HG03108 (cell line): ENCODE measurements around the gene GLIS1.

Source experiments
- ATAC-seq: cut with Tn5 transposase; IDR thresholded peaks from one replicate; pipeline ENCODE4 v1.9.1; 2021; ENCODE audit warnings: moderate library complexity; ENCODE audit not compliant: unreplicated experiment

Gene GLIS1

DNA sequence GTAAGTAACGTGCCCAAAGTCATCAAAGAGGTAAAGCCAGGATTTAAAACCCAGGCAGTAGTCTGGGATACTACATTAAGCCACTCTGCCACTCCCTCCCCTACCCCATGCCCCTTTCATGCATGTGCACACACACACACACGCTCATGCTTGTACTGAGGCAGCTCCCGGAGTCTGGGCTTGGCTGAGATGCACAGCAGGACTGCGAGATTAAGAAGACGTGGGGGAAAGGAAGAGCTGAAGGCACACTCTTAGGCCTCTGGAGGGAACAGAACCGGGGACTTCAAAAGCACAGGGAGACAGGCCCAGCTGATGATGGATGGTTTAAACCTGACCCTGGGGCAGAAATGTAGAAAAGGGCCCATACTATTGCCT is 98.3 kb downstream of the GLIS1 start:
- ATAC-seq: no peak

DNA sequence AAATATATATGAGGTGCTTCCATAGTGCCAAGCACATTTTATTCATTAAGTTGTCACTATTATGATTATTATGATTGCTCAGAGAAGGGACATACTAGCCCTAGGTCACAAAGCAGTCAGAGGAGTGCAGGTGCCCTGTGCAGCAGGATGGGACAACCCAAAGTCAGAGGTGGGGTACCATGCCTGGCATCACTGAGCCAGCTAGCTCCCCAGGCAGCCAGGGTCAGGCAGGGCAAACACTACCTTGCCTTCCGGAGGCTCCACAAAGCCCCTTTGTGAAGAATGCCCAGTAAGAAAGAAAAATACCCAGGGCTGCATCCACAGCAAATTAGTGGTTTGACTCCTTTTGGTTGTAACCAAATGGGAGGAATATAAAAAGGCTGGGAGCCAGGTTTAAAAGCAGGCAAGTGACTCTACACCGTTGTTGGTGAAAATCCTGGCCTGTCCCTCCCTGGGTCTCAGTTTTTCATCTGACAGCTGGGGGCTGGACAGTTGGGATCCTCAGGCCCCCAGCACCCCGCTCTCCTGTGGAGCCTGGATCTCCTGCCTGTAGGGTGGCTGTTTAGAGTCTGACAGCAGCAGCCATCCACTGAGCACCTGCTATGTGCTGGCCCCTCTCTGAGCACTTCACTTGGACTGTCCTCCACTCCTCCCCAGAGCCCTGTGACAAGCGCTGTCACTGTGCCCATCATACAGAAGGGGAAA is 98.8 kb downstream of the GLIS1 start:
- ATAC-seq: no peak

DNA sequence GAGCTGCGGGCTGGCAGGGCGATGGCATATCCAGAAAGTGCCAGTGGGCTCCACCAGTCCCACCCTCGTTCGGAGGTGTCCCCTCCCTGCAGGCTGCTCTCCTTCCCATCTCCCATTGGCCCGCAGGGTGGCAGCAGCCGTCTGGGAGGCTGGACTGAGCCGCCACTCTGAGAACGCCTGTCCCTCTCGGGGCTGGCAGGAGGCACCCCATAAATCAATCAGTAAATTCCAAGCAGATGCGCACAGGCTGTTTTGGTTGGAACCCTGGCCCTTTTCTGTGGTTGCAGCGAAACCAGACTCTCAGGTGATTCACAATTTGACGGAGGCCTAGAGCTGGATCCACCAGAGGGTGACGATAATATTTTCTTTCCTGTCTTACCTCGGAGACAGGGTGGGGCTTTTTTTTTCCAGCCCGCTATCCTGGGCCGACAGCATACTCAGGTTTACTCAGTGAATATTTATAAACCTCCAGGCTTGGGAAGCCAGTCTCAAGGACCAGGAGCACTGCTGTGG is 99.7 kb downstream of the GLIS1 start:
- no peak for ATAC-seq

DNA sequence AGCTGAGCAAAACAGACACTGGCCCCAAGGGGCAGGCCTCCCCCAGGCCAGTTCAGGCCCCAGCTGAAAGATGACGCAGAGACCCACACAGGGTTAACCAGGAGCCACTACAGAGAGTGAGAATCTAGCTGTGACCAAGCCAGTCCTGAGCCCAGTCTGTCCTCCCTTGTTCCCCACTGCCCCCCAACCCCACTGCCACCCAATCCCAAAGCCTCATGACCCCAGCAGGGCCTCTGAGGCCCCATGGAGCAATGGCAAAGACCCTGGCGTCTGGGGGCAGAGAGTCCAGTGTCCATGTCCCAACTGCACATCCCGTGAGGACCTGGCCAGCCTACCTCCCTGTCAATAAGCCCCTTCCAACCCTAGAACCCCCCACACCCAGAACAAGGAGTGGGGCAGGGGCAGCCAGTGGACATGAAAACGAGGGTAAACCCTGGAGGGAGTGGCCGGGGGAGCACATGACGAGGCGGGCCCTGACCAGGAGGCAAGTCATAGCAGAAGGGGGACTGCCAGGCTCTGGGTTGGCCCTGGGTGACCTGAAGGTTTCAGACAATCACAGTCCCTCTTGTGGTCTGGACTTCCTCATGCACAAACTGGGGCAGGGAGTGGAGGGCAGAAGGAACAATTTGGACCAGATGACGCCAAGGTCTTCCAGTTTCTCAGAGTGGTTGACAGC is 100.5 kb downstream of the GLIS1 start:
- no peak for ATAC-seq

DNA sequence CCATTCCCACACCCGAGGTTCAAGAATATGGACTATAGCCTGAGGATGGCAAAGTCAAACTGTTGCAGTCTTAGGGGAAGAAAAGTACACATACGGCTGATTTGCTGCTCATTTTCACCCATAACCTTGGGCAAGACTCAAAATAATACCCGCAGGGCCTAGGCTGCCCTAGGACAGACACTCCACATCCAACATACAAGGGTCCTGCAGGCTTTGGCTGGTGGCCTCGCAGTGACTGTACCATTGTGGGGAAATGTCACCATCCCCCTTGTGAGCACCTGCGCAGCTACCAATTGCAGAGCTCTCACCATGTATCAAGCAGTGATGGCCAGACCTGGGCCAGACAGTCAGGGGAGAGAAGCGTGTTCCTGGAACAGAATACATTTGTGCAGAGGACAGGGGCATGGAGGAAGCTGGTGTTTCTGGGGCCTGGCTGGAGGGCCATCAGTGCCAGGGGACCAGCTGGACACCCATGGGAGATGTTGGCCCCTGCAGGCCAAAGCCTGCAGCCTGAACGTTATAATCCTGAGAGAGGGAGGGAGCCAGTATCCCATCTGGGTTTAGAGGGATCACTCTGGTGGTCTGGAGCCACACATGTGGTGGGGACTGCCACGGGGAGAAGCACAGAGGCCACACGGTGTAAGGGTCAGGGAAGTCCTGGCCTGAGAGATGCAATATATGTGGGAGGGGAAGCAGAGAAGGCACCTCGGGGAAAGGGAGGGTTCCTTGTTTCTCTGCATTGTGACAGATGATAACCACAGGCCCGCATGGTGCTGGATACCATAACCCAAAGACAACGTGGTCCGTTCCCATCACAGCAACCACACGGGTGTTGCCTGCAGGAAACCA is 101.2 kb downstream of the GLIS1 start:
- no peak for ATAC-seq

DNA sequence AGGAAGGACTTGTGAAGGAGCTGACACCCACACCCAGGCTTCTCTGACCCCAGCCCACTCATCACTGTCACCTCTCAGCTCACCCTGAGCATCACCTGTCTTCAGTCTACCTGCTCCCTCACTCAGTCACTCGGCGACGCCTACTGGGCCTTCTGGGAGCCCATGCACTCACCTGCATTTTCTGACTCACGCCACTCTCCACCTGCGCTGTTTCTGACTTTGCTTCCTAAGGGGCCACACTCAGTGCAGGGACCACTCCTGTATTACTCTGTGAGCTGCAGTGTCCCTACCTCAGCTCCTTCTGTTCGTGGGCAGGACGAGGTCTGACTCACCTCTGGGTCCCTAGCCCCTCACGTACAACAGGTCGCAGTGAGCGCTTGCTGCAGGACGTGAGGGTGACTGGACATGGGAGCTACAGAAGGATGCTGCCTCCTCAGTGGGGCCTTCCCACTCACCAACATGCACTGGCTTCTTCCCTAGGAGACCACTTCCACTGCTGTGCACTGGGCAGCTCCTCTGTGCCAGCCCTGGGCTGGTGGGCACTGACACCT is 102.3 kb downstream of the GLIS1 start:
- ATAC-seq: no peak

DNA sequence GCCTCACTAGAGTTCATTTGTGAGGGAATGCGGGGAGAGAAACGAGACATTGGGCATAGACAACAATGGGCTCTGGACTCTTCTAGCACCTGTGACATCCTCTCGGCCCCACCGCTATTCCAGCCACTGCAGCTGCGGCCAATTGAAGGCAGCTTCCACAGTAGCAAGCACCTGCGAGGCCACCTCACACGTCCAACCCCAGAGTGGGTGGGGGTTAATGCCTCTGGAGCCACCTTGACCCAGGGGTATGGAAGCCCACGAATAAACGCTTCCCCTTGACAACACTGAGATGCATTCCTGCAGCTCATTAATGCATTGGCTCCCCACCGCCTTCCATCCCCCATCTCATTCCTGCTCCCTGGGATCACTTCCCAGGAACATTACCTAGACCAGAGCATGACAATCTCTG is 104.4 kb downstream of the GLIS1 start:
- ATAC-seq: no peak

DNA sequence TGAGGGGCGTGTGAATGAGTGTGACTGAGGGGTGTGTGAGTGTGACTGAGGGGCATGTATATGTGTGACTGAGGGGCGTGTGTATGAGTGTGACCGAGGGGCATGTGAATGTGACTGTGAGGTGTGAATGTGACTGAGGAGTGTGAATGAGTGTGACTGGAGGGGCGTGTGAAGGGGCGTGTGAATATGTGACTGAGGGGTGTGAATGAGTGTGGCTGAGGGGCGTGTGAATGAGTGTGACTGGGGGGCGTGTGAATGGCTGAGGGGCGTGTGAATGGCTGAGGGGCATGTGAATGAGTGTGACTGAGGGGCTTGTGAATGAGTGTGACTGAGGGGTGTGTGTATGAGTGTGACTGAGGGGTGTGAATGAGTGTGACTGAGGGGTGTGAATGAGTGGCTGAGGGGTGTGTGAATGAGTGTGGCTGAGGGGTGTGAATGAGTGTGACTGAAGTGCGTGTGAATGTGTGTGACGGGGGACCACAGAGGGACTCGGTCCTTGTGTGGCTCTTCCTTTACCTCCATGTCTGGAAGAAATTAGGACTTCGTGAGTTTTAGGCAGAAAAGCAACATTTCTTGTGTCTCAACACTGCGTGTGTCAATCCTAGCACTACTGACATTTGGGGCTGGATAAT is 105.8 kb downstream of the GLIS1 start:
- no peak for ATAC-seq

DNA sequence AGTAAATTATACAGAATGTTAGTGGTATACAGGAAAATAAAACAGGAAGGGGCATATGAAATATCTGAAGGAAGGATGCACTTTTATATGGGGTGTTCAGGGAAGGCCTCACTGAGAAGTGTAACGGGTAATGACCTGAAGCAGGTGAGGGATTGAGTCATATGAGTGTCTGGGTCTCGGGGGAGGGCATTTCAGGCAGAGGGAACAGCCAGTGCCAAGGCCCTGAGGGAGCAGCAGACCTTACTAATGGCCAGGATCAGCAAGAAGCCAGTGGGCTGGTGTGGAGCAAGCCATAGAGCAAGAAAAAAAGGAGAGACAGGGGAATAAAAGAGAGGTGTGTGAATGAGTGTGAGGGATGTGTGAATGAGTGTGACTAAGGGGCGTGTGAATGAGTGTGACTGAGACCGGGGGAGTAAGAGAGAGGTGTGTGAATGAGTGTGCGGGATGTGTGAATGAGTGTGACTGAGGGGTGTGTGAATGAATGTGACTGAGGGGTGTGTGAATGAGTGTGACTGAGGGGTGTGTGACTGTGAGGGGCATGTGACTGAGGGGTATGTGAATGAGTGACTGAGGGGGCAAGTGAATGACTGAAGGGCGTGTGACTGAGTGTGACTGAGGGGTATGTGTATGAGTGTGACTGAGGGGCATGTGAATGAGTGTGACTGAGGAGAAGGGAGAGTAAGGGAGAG is 107.2 kb downstream of the GLIS1 start:
- ATAC-seq: no peak

DNA sequence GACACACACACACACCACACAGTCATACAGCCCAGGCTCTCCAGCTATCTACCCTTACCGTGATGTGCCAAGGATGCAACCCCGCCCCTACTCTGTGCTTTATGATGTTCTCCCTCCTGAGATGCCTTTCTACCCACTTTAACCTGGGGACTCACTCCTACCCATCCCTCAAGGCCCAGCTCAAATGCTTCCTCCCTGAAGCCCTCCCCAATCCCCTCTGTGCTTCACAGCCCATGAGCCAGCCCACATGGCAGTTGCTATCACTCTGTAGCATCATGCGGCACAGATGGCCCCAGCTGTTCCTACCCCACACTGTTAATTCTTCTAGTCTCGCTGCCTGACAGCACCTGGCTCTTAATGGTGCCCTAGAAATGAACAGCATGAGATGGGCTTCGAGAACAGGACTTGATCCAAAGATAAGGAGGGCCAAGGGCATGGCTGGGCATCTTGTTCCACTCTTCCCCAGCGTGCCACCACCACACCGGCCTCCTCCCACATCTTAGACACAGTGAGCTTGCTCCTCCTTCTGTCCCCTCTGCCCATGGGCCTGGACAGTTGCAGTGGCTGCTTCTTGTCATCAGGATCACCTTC is 109.8 kb downstream of the GLIS1 start:
- ATAC-seq: no peak

DNA sequence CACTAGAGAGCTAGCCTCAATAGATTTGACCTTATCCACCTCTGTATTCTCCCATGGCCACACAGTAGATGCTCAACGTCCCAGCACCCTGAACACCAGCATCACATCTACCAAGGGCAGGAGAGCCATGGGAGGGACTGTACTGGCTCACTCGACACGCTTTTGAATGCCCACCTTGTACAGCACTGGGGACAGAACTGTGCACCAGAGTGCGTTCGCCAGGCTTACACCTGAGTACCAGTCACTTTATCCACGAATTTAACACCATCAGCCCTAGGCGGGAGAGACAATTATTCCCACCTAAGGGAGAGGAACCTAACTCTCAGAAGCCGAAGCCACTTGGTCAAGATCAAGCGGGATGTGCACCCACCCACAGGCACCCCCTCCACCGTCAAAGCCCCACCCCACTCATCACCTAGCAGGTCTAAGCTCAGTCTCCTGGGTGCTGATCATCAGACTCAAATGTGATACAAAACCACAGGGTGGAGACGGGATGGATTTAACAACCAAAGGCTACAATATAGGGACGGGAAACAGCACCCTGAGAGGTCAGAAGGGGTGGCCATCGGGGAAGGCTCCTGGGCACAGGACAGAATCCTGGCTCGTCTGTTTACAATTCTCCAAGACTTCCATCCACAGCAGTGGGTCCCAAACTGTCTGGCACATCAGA is 110.5 kb downstream of the GLIS1 start:
- no peak for ATAC-seq

DNA sequence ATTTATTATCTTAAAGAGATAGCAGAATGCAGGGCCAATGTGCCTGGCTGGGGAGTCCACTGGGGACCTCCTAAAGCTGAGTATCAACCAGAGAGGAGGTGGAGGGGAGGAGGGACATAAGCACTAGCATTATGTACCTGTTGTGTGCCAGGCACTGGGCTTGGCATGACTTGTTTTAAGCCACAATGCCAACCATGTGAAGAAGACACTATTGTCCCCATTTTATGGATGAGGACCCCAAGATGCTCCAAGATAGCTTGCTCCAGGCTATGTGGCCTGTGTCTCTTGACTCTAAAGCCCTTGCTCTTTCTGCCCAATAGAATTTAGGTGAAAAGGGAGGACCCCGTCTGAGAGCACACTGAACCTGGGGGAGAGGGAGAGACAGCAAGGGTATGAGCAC is 111.3 kb downstream of the GLIS1 start:
- ATAC-seq: no peak

DNA sequence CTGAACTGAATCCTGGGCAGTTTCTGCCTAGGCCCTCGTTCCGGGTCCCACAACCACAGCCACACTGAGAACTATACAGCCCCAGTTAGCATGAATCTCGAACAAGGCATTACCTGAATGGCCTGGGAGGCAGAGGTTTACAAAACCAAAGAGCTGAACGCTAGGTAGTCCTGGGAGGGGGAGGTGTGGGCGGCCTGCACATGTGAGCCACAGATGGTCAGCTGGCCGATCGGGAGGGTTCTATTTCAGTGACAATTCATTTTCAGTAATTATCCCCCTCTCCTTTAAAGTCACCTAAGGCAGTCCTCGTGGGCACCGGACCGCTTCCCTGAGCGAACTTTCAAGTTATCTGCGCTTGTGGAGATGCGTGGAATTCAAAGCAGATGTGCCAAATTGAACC is 111.9 kb downstream of the GLIS1 start:
- ATAC-seq: no peak

DNA sequence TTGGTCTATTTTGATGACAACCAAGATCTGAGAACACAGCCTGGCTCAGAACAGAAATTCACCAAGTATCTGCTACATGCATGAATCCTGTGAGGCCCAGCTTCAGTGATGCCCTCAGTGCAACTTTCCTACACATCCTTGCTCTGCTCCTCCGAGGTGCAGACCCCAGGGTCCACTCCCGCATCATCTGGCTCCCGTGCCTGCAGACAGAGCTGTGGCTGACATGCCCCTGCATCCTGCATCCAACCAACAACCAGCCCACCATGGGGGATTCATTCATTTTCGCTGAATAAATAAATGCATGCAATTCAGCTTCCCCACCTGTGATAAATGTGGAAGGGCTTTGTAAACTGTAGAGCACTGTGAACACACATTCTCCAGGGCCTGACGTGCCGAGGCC is 112.3 kb downstream of the GLIS1 start:
- no peak for ATAC-seq

DNA sequence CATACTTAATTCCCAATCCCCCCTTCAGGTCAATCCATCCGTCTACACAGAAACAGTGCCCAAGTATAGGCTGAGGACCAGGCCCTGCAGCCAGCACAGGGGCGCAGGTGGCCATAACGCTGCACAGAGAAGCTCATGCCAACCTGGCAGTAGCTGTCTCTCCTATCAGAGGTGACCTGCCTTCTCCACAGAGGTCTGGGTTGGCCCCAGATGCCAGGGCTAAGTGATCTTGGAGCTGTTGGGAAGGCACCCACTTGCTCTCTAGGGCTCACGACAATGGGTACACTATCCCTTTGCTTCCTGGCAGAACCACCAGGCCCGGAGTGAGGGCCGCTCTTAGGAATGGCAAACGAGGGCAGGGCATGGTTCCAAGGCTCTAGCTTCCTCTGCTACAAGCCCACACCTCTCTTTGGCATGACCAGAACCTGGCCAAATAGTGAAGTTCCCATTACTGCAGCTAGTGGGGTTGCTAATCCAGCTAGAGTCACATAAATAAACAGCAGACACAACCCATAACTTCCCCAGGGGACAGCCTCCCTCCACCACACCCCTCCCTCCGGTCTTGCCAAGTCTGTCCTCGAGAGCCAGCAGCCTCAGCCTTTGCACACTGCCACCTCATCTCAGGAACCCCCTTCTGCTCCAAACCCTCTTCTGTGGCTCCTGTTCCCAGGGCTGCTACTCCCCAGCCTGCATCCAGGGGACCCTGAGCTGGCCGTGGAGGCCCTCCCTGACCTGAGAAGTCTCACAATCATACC is 113.0 kb downstream of the GLIS1 start:
- no peak for ATAC-seq

DNA sequence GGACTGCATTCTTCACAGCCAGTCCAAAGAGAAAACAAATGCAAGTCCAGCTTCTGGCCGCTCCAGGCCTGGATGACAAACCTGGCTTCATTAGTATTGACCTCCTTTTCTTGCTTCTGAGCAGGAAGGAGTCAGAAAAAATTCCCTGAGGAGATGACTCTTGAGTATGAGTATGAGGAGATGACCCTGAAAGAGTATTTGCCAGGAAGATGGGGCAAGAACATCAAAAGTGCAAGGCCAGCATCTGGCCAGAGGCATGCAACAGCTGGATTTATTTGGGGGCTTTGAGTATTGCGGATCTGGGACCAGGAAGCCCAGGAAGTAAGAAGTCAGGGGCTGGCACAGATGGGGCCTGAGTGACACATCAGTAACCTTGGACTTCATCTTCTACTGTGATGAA is 113.9 kb downstream of the GLIS1 start:
- no peak for ATAC-seq

DNA sequence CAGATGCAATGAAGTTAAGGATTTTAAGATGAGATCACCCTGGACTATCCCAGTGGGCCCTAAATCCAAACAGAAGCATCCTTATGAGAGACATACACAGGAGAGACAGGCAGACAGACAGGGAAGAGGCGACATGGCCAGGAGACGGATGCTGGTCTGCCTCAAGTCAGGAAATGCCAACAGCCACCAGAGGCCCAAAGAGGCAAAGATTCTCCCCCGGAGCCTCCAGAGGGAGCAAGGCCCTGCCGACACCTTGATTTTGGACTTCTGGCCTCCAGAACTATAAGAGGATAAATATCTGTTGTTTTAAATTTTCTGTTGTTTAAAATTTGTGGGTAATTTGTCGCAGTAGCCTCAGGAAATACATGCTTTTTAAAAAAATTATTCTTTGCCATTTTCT is 116.4 kb downstream of the GLIS1 start:
- no peak for ATAC-seq

DNA sequence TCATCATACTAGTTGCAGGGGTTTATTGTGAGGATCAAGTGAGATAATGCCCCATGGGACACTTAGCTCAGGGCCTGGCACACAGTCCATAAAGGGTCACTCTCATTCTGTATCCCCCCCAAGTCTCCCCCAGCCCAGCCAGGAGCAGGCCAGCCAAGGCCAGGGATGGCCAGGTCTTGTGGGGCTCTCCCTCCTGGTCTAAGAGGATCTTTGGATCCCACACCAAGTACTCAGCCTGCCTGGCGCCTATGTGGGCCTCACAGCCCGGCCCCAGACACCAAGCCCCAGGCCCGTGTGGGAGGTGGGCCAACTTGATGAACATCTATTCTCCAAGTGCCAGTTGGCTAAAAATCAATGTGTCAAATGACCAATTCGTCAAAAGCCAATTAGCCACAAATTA is 117.8 kb downstream of the GLIS1 start:
- no peak for ATAC-seq
